Medulla oblongata (tissue), 1 donor: ENCODE results near the gene FRMD4B.

Experiments used
- DNase-seq: peaks from one replicate; pipeline ENCODE4 v3.0.0-alpha.2; 2015; ENCODE audit errors: extremely low spot score

The FRMD4B gene

DNA sequence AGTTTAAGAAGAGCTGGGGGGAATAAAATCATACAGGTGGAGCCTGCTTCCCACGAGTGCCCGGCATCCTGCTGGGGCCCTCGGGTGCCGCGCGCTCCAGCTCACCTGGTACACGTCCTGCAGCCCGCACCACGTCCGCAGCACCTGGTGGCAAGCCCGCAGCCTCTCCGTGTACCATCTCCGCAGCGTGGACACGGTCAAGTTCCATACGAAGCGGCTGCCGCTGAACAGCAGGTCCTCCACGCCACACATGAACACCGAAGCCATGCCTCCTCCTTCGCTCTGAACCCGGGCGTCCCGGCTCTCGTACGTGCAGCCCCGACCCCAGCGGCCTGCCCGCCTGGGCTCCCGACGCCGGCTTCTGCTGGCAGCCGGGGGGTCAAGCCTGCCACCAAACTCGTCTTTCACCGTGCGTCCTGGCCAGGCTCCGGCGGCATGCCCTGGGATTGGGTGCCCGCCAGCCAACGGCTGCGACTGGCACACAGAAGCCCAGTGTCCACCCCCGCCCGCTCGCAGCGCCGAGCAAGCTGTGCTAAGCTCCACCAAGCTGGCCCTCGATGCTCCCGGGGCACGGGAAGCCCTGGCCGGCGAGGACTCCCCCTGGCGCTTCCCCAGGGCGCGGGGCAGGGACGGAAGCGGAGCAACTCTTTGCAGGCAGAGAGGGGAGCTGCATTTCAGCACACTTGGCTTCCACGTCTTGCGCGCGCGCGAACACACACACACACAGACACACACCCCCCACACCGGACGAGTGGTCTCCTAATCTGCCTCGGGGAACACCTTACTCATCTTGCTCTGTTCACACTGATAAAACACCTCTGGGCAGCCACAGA lies at the start of gene FRMD4B:
FRMD4B (minus strand) TSS at position 366 of the 833 bp plus-strand sequence; CDS start at position 267, 99 bp downstream.
- peak; percentile 93 for DNase-seq

DNA sequence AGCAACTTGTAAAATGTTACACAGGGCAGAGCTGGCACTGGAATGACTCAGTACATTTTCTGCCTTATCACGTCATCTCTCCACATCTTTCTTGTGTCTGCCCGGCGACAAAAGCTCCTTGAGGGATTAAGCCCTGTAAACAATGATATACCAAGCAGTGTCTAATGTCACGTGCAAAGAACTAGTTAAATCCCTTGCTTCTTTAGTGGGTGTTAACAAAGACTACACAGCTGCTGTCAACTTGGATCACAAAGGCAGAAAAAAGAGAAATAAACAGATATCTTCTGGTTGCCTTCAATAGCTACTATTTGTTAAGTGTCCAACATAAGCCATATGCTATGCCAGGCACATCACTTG lies 48.1 kb upstream of the FRMD4B start:
- peak; percentile 56 for DNase-seq

DNA sequence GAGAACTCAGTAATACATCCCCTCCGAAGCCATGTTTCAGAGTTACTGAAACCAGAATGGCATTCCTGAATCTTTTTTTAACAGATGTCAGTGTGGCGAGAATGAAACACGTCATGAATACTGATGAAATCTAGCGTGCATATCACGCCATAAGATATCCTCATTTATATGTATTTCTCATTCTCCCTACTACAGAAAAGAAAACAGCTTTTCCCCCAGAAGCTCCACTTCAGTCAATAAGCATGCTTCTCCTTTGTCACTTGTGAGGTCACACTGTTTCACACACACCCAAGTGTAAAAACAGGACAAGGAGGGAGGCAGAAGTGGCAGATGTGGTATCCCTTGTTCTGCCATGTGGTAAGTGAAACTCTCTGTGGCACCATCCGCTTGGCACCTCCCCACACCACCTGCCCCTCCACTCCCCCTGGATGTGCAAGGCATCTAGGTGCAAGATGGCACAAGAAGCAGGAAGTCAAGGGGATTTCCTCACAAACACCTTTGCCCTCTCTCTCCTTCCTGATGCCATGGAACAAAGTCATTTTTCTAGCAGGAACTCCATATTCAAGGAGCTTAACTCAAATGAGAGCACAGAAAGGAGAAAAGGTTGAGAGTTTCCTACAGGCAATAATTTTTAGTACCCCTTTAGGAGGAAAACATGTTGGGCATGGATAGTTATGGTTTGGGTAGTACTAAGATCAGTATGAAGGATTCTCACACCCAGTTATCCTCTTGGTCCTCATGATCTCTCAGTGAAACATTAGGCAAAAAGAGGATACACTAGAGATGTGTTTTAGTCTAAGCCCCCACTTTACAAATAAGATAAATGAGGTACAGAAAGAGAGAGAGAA lies 47.5 kb upstream of the FRMD4B start:
- DNase-seq = peak; percentile 40

DNA sequence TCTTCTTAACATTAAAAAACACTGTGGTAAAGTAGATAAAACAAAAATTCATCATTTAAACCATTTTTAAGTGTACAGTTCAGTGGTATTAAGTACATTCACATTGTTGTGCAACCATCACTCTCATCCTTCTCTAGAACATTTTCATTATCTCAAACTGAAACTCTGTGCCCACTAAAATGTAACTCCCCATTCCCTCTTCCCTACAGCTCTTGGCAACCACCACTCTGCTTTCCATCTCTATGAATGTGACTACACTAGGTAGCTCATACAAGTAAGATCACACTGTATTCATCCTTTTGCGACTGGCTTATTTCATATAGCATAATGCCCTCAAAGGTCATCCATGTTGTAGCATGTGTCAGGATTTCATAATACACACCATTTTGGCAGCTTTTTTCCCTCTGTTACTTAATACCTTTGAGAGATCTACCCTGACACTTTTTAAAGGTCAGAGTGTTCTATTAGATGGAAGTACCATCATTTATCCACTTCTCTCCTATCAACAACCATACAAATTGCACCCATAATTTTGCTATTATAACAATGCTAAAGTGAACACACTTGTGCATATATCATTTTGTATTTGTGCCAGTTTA lies 42.9 kb upstream of the FRMD4B start:
- DNase-seq = no peak

DNA sequence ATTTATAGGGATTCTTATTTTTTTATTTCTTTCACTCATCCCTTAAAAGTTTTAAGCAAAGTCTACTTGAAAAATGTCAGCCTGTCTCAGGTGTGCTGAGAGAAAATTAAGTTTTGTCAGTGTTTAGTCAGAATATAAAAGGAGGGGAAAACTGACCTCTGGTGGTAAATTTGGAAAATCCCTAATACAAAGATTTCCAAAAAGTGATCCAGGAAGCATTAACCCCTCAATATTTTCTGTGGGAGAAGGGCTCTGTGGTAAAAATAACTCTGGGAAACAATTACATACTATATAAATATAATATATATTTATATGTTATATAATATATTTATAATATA lies 41.0 kb upstream of the FRMD4B start:
- DNase-seq = no peak

DNA sequence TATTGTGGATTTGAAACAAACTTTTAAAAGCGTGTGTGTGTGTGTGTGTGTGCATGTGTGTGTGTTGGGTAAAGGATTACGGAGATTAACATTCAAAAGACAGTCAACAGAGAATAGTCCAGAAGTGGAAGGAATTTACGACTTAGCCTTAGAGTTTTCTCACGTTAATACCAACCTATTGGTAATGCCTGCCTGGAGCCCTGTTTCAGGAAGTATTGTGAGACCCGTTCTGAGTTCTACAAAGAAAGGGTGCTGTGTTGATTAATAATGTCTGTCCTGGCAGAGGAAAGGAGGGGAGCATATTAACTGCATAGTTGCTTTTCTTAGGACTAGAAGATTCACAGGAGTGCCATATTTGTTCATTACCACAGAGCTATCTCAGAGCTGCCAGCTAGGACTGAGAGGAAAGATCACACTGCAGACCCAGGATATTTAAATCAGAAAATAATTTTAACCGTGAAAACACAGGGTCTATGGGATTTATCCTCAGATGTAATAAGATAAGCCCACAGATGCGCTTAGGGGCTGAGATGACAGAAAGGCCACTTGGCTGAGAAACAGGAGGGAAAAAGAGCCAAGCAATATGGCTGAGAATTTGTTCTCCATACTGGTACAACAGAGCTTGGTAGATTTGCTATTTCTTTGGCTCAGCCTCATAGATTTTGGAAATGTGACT lies 40.5 kb upstream of the FRMD4B start:
- DNase-seq = no peak

DNA sequence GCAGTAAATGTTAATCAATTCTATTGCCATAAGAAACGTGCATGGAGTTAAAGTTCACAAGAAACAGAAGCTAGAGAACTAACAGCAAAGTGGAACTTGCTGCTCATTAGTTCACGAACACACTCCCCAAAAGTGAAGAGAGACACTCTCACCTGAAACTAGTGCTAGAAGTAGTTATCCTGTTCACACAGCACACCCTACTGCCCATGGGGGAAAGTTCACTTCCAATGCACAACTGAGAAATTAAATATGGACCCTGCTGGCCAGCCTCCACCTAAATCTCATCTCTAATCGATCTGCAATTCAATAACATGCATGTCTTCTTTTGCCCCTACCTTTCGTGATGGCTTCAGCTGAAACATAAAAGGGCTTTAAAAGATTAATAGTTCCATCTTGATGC lies 39.4 kb upstream of the FRMD4B start:
- peak; percentile 54 for DNase-seq

DNA sequence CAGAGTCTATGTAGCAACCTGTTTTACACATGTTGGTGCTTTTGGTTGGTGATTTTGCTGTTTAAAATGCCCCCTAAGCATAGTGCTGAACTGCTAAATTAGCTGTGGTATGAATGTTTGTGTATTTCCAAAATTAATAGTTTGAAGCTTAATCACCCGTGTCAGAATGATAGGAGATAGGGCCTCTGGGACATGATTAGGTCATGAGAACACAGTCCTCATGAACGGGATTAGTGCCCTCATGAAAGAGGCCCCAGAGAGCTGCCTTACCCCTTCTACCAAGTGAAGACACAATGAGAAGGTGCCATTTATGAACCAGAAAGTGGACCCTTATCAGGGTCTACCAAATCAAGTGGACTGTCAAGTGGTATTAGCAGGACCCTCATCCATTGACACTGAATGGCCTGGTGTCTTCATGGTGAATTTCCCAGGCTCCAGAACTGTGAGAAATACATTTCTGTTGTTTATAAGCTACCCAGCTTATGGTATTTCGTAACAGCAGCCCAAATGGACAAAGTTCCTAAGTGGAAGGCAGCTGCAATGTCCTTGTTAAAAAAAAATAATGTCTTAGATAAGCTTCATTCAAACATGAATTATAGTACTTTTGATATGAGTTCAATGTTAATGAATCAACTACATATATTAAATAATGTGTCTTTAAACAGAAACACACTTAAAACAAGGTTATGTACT lies 37.7 kb upstream of the FRMD4B start:
- DNase-seq = no peak

DNA sequence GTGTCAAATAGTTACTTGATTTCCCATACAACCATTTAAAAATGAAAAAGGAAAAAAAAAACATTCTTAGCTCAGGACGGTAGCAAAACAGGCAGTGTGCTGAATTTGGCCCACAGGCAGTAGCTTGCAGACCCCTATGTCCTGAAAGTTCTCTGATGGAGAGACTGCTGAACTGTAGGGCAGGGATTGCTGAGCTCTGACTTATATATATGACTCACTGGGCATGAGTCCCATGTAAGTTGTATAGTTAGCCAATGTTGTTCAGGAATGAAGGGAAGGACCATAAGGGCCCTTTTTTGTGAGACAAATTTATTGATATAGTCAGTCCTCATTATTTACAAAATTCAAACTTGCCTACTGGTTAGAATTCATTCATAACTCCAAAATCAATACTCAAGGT lies 36.9 kb upstream of the FRMD4B start:
- no peak for DNase-seq

DNA sequence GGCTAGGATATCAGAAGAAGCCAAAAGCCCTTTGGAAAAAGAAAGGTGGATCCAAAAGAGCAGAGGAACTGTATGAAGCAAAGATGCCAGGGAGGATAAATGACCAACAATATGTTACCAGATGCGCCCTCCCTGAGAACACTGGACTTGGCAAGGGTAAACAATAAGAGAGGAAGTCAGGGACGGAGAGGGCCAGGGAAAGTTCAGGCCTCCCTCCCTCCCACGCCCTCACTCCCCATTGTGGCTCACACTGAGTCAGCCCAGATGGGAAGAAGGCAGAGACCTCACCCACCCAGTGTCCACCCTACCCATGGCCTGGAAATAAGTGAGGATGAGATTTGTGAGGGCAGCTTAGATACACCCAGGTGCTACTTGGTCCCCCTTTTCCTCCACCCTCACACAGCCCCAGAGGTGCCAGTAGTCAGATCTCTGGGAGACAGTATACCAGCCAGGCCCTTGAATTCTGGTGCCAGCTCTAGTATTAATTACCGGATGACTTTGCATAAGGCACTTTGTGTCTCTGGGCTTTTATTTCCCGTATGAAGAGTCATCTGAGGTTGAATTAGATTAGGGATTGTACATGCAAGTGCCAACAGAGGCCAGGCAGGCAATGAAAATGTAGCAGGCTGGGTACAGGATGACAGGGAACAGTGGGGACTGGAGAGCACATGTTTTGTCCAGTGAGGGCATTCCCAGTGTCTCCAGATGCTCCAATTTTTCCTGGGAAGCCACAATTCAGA lies 35.1 kb upstream of the FRMD4B start:
- no peak for DNase-seq

DNA sequence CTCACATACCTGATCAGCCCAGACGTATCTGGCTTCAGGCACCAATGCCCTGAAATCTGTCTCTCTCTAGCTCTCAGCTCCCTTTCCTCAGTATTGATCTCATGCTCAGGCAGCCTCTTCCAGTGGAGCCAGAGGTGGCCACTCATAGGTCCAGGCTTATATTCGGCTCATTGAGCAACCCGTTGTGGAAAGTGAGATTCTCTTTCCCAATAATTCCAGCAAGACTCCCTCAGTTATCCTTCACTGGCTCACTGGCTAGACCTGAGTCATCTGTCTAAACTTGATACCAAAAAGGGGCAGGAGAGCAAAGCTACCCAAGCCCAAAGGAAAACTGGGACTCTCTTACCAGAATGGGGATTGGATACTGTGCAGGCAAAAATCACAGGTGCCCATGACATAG lies 33.4 kb upstream of the FRMD4B start:
- no peak for DNase-seq

DNA sequence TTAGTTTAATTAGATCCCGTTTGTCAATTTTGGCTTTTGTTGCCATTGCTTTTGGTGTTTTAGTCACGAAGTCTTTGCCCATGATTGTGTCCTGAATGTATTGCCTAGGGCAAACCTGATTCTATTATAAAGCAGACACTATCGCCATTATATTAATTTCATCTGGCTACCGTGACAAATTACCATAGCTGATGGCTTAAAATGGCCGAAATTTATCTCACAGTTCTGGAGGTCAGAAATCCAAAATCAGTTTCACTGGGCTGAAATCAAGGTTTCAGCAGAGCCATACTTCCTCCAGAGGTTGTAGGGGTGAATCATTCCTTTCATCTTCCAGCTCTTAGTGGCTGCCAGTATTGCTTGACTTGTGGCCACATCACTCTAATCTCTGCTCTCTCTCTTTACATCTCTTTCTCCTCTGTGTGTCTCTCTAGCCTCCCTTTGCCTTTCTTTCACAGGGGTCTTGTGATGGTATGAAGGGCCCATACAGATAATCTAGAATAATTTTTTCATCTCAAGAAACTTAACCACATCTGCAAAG lies 31.7 kb upstream of the FRMD4B start:
- DNase-seq = no peak

DNA sequence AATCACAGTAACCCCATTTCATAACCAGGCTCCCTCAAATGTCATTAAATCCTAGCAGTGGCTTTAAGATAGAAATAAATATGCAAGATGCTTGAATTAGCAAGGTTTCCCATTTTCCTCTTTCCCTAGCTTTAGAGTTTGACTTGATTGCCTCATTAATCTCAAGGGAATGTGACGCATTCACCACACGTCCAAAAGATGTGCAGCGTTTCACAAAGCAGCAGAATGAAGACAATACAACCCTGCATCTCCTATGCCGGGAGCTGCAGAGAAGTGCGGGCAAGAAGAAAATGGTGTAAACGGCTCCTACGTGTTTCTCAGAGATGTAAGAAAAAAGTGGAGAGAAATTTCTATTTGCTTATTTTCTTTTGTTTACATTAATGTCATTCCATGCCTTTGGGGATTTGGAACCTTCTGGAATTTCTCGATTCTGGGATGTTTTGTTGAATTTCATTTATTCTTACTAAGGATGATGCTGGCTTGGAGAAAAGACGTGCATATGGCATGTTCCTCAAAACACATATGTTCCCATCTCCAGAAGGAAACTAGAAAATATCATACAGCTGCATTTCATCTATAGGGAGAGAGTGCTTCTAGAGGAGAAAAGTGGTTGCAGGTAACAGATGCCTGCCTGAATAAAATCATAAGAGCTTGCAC lies 27.8 kb upstream of the FRMD4B start:
- DNase-seq = peak; percentile 27

DNA sequence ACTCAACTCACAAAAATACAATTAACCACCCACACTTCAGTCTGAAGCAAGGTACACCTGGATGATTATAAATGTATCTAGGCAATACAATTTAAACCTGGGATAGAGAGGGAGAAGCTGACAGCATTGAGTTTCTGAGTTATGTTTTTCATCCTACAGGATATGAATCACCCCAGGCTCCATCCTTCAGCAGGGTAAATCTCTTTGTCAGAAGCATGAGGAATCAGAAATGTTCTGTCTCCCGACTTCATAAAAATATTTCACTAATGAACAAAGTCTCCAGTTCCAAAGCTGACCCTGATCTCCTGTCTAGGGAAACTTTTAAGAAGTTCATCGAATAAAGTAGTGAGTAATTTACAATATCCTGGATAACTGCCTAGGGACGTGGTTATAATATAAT lies 25.5 kb upstream of the FRMD4B start:
- DNase-seq = no peak

DNA sequence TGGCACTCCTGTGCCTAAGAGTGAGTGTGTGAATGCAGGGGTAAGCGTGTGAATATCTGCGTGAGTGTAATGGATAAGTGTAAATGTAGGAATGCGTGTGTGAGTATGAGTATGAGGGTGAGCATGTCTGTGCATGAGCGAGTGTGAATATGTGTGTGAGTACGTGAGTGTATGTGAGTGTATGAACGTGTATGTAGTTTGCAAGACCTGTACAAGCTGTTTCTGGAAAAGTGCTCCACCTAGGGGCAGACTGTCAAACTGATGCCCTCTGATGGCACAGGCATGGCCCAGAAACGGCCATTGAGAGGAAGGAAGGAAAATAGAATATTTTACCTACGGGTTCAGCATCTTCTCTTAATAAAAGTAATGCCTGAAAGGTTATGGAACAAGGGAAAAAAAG lies 24.4 kb upstream of the FRMD4B start:
- peak; percentile 91 for DNase-seq

DNA sequence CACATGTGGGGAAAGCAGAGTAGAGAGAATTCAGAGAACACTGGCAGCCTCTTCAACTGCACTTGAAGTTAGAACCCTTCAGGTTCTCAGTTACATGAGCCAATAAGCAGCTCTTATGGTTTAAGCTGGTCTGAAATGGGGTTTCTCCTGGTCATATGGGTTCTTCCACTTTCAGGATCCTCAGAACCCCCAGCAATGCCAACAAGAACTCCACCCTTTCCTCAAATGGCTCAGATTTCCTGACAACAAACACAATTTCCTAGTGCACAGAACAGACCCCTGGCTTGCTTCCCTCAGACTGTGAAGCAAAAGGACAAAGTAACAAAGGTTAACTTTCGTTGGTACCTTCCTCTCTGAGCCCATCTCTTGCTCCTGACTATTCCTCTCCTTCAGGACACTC lies 23.9 kb upstream of the FRMD4B start:
- no peak for DNase-seq

DNA sequence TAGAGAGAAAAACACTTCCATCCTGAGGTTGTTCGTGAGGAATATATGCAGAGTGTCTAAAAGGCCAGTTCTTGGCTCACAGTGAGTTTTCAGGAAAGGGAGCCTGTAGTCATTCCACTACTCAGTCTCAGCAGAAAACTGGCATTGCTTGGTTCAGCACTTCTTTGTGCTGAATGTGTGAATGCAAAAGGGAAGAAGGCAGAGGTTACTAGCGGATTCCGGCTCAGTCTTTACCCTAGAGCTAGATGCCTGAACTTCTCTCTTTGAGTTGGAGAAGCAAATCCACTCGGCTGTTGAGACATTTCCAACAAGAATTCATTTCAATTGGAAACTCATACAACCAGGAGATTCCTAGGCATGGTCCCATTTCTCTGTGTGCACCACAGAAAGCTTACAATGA lies 23.1 kb upstream of the FRMD4B start:
- peak; percentile 64 for DNase-seq

DNA sequence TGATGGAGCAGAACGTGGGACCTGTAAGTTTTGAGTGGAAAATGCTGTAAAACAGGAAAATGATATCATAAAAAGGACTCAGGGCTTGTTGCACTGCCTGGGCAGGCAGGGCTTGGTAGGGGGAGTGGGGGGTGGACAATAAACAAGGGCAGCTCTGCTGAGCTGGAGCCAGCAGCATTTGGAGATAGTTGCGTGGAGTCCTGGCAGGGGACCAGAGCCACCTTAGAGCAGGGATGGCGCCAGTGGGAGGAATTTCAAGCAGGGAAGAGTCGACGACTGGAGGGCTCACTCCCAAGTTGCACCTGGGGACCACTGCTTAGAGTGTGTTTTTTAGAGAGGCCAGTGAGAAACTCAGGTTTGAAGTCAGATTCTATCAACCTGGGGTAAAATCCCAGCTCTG lies 22.7 kb upstream of the FRMD4B start:
- no peak for DNase-seq

DNA sequence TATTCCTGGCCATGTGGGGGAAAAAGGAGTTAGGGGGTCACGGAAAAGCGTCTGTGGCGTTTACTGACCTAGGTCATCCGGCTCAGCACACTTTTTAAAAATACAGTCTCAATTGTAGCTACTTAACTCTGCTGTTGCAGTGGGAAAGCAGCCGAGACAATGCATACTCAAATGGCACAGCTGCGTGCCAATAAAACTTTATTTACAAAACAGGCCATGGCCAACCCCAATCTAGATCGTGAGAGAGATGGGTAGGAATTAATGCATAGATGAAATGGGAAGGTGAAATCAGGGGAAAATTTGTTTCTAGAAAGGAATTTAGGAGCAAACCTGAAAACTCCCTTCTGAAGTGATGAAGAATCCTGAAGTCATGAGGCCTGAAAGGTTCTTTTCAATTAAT lies 22.0 kb upstream of the FRMD4B start:
- DNase-seq = no peak

DNA sequence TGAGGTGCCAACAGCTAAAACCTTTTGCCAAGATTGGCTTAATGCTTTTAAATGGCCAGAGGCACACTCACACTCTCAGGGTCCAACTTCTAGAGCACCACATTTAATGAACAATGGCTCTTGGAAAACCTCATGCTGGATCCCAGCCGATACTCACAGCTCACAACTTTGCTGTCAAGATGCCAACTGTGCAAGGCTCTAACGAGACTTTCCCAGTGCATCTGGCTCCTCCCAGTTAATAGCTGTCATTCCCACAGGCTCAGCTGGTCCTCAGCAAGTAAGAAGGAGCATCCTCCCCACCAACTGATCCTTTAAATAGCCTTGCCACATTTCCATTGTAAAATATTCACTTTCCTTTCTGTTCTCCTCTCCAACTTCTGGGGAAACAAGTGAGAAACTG lies 20.3 kb upstream of the FRMD4B start:
- DNase-seq = peak; percentile 72
